HS-27A (cell line): Measurements from ENCODE around the gene NUCKS1.

Experiments
- DNase-seq: peaks from one replicate; pipeline ENCODE4 v3.0.0-alpha.2; 2012; ENCODE audit warnings: low read depth, missing footprints

NUCKS1 gene

DNA sequence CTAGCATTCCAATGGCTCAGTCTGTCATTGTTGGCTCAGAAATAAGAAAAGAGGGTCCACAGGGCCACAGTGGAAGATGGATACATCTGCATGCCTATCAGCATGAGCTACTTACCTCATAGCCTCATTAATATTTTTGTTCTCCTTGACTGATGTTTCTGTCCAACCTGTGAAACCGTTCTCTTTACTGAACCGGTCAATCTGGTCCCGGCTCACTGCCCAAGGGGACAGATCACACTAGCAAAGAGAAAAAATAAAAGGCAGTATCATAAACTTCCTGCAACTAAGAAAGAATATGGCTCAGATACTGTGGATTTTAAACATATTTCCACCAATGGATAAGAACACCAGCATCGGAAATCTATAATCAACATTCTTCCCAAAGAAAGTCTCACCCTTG, 20.6 kb upstream of the NUCKS1 start:
- no peak for DNase-seq

DNA sequence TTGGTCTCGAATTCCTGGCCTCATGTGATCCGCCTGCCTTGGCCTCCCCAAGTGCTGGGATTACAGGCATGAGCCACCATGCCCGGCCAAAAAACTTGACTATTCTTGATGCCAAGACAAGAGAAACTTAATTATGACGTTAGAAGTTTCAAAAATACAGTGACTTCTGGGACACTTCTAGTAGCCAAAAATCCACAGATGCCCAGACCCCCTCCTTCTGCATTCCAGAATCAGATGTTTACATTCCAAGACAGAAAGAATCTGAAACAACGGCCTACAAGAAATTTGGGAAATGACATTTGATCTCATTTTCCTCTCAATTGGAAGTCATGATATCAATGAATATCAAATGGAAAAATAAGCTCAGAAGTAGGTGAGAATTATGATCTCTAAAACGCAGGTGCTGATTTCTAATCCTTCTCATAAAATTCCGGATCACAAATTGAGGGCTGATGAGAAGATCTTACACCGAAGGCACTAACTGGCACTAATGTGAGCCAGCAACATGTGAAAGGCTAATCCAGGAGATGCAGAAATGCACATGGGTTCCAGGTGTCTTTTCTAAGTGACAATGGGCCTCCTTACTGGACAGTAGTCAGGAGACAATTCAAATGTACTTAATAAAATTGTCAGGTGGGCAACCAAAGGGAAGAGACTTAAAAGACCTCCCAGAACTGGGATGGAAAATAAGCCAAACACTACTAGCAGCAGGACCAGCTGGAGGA, 19.8 kb upstream of the NUCKS1 start:
- DNase-seq, result peak; percentile 41

DNA sequence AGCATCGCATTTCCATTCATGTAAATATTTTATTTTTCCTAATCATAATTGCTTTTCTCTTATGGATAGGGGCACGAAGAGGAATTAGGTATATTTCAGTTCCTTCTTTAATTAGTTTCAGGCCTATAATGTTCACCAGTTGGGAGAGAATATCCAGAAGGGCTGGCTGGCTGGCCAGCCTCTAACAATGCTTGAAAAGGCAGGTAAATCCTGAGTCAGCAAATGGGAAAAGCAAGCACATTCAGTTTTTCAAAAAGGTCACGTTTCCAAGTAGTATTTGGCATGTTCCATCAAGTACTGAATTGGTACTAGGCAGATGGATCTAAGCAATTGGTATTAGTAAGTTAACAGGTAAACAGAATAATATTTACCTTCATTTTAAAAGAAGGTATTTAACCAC, 17.3 kb upstream of the NUCKS1 start:
- no peak for DNase-seq

DNA sequence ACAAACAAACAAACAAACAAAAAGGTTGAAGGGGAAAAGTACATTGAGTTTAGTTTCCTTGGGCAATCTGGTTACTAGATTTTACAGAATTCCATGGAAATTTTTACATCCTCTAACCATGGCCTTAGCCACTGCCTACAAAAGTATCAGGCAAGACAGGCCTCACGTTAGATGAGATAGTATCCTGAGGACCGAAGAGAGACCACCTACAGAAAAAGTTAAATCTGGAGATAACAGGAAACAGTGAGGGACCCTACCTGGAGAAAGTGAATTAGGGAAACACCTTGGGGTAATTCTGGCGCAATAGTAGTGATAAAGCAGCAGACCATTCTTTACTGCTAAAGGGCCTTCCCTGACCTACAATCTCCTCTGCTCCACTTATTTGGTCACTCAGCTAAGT, 16.6 kb upstream of the NUCKS1 start:
- no peak for DNase-seq

GRCh38 chr1:205766038-205766437, 16.1 kb upstream of the NUCKS1 start:
- no peak for DNase-seq

DNA sequence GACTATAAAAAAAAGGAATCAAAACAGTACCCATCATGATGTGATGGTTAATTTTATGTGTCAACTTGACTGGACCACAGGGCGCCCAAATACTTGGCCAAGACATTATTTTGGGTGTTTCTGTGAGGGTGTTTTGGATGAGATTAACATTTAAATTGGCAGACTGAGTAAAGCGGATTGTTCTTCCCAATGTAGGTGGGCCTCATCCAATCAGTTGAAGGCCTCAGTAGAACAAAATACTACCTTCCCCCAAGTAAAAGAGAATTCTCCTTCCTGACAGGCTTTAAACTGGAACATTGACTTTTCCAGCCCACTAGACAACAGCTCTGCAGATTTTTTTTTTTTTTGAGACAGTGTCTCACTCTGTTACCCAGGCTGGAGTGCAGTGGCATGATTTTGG, 14.6 kb upstream of the NUCKS1 start:
- DNase-seq, result no peak

DNA sequence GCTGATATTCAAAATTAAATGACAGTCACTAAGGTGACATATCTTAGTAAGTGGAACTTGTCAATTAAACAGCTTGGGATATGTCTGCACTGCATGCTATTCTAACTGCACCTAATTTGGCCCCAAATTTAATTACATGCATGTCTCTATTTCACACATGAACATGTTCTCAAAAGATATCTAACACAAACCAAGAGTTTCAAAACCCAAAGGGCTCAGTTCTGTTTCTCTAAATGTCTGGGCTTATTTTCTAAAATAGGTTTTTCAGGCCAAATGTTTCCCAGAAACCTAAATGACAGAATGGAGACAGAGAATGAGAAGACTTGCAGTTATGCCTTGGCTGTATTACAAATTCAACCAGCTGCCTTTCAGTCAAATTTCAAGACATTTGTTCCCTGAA, 14.0 kb upstream of the NUCKS1 start:
- DNase-seq, result no peak

- no peak for DNase-seq
These were observed 10.6 kb upstream of the NUCKS1 start for GRCh38 chr1:205760606-205761005.

DNA sequence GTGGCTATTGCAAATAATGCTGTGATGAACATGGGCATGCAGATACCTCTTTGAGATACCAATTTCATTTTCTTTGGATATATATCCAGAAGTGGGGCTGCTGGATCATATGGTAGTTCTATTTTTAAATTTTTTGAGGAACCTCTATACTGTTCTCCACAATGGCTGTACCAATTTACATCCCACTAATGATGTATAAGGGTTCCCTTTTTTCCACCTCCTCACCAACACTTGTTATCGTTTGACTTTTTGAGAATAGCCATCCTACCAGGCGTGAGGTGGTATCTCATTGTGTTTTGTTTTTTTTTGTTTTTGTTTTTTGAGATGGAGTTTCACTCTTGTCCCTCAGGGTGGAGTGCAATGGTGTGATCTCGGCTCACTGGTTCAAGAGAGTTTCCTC, 6.6 kb upstream of the NUCKS1 start:
- no peak for DNase-seq

DNA sequence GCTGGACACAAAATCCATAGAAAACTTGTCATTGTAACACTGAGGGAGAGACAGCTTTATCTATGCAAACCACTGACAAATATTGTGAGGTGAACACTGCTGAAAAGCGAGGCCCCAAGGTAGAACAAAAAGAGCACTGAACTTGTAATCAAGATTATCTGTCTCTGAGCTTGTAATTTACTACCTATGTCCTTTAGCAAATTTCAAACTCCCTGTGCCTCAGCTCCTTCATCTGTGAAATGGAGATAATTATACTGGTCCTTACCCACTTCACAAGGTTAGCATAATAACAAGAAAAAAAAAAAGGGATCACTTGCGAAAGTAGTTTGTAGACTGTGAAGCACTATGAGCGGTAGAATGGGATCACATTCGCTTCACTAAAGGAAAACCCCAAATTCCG, 4.9 kb upstream of the NUCKS1 start:
- no peak for DNase-seq

GRCh38 chr1:205751036-205751651, 1.2 kb upstream of the NUCKS1 start:
- DNase-seq, result no peak

- peak; percentile 79 for DNase-seq
These were observed 496 bp downstream of the NUCKS1 start for GRCh38 chr1:205749234-205750137.

DNA sequence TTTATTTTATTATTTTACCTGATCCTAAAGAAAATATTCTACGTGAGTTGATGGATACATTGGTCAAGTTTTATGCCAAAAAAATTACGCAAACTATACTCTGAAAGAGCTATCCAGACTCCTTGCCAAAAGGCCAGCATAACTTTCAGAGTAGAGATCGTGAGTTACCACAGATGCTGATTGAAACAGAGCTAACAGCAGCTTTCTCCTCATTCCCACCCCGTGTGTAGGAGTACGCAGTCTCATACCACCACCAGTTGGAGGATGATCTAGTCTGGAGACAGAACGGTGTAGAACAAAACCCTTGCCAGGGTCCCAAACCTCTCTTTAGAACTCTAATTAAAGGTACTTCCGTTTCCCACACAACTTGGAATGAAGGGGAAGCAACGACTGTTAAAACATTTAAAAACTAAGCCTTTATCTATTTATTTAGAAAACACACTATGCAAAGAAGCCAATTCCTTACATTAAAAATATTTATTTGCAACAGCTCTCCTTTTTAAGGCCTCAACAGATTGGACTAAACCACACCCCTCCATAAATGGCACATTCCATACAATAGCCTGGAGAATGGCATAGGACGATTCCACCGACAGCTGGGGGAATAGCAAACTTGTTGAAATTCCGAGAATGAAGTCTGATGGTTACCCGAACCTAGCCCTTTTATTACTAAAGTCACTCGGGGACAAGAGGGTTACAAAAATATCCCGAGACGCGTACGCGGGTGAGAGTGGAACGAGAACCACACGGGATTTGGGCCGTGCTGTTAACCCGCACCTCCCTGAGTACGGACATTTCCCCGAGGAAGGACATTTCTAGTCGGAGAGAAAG, 1.4 kb downstream of the NUCKS1 start:
- peak; percentile 49 for DNase-seq

DNA sequence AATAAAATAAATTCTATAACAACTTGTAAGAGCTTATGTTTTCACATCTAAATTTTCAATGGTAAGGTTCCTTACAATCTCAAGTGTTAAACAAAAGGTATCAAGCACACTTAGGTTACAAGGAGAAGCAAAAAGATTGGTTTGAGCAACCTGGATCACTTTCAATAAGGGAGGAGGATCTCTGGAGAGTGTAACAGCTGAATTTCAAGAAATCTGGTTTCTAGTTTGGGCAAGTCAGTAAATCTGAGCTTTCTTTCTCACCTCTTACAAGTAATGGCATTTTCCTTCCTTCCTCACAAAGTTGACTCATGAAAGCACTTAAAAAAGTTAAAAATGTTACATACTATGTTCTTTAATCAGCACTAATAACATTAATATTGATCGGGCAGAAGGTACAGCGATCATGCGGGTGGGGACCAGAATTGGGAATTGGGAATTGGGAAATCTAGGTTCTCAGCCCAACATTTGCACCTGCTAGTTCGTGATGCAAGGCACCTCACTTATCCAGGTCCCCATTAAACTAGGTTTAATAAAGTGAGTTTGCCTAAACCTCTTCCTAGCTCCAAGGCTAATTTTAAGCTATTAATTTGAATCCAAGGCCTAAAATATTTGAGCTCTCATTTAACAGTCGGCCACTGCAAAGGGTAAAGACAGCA, 3.1 kb downstream of the NUCKS1 start:
- no peak for DNase-seq

DNA sequence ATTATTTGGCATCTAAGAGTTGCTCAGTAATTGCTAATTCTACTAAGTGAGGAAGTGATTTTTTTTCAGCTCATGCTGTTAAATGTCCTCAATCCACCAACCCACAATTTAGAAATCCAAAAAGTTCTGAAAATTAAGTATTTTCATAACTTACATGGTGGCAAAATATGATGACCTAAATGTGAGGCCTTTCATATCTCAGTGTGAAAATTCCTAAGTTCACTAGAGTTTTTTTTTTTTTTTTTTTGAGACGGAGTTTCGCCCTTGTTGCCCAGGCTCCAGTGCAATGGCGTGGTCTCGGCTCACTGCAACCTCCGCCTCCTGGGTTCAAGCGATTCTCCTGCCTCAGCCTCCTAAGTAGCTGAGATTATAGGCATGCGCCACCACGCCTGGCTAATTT, 5.6 kb downstream of the NUCKS1 start:
- no peak for DNase-seq

GRCh38 chr1:205743977-205744376, 6.0 kb downstream of the NUCKS1 start:
- no peak for DNase-seq

DNA sequence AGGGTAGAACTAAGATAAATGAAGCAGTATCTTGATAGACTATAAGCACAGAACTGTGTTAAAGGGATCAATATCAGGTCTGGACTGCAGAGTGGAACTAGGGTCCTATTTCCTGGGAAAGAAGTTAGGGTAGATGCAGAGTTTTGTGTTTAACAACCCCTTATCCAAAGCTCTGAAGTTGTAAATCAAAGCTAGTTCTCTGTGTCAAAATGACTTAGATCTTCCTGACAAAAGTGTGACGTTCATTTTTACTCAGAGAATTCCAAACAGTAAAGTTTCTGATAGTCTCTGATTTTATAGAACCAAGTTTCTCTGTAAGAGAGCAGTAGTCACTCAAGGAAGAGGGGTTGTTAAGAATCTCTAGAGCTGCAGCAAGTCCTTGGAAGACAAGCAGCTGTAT, 8.3 kb downstream of the NUCKS1 start:
- no peak for DNase-seq

DNA sequence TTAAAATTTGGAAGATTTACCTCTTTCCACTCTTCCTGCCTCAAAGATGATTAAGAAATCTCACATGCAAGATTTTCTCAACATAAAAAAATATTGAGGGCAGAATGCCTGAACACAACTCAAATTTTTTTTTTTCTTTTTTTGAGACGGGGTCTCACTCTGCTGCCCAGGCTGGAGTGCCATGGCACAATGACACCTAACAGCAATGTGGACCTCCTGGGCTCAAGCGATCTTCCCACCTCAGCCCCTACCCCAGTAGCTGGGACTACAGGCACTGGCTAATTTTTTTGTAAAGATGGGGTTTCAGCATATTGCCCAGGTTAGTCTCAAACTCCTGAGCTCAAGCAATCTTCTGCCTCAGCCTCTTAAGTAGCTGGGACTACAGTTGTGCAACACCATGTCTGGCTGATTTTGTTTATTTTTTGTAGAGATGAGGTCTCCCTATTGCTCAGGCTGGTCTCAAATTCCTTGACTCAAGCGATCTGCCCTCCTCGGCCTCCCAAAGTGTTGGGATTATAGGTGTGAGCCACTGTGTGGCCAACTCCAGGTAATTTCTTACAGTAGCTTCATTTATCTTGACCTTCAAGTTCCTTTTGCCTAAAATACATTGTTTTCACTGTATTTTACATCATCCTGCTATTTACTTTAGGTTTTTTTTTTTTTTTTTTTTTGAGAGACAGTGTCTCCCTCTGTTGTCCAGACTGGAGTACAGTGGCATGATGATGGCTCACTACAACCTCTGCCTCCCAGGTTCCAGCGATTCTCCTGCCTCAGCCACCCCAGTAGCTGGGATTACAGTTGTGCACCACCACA, 10.4 kb downstream of the NUCKS1 start:
- no peak for DNase-seq

DNA sequence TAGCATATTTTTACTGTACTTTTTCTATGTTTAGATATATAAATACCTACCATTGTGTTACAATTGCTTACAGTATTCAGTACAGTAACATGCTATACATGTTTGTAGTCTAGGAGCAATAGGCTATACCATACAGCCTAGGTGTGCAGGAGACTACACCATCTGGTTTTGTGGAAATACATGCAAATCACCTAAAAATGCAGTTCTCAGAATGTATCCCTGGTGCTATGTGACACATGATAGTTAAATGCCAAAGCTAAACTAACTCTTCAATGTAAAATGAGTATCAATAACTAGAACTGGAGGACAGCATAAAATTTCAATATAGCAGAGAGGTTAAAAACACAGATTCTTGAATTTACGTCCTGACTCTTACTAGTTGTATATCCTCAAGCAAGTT, 14.8 kb downstream of the NUCKS1 start:
- no peak for DNase-seq

GRCh38 chr1:205733438-205734175, 16.4 kb downstream of the NUCKS1 start:
- DNase-seq, result no peak
